Neural crest cell (in vitro differentiated cells): ENCODE results near the gene PRKN. TPM values are rescaled to one million over a fixed set of nuclear protein-coding genes. Genes with fewer than 3 reads are reported as not detected.

Source experiments
- DNase-seq: peaks from one replicate; pipeline ENCODE4 v3.0.0; 2021; ENCODE audit warnings: low read depth, mixed read lengths, low spot score
- H3K27ac Mint-ChIP-seq: one replicate; pipeline ENCODE4 v1.8.0; 2021; ENCODE audit warnings: mild to moderate bottlenecking, mixed read lengths; ENCODE audit not compliant: unreplicated experiment
- H3K27me3 Mint-ChIP-seq: 2 replicates; pipeline ENCODE4 v1.8.0; 2021; ENCODE audit warnings: low read depth, mild to moderate bottlenecking, mixed read lengths
- H3K36me3 Mint-ChIP-seq: 2 replicates; pipeline ENCODE4 v1.8.0; 2021; ENCODE audit warnings: low read depth, mild to moderate bottlenecking, mixed read lengths
- H3K4me1 Mint-ChIP-seq: 2 replicates; pipeline ENCODE4 v1.8.0; 2021; ENCODE audit warnings: mixed read lengths
- H3K4me3 Mint-ChIP-seq: one replicate; pipeline ENCODE4 v1.8.0; 2021; ENCODE audit warnings: mild to moderate bottlenecking, mixed read lengths
- H3K9me3 Mint-ChIP-seq: 2 replicates; pipeline ENCODE4 v1.8.0; 2021; ENCODE audit warnings: mixed read lengths
- total RNA-seq: library from RNA; stranded (reverse); gene quantifications from 2 replicates; pipeline ENCODE4 v1.2.1, GENCODE V29; 2021
- TF ChIP-seq, protein P1 (sequence below): fragments of 200-600 bp; sonication (generic); conservative IDR thresholded peaks from 2 replicates; pipeline ENCODE4 v1.5.0; 2021; ENCODE audit warnings: antibody characterized with exemption, mild to moderate bottlenecking

The PRKN gene
- total RNA-seq, 1 donor from 2014 or later: 3.2 TPM

DNA sequence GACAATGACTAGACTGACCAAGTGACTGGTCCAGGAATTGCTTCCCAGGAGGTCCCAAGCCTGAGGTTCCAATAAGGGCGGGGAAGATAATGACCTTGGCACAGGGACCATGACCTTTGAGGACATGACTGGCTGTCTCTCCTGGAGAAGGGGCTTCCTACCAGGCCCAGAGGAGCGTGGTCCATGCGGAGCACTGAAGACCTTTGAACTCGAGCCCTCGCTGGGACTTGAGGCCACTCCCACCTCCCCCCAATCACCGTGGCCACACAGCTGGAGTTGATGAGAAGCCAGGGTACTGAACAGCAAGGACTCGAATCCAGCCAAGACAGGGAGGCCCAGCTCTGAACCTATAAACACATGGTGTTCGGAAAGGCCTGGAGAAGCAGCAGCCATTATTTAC is 677.0 kb downstream of the PRKN start:
- H3K4me3 Mint-ChIP-seq: no peak overlapping the region

DNA sequence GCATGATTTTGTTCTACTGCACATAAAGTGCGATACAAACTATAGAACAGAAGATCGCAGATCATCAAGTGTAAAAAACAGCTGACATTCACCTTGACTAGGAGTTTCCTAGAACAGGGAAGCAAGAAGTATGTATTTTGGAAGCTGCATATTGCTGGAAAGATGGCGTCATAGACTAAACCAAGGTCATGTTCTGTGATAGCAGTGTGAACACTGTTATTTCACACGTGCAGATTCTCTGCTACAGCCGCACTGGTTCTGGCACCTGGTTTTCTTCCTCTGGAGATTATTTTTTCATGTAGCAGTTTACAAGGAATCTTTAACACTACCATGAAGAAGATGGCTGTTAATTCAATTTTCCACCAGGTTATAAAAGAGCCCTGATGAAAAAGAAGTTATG is 681.2 kb downstream of the PRKN start:
- Mint-ChIP-seq H3K27ac (no peak overlapping the region), H3K9me3 (peaks cover 7% of the 10 kb centered on the region), H3K27me3 (no peaks in the 10 kb centered on the region), H3K36me3 (peaks cover 4% of the 10 kb centered on the region), H3K4me3 (no peak overlapping the region), H3K4me1 (no peaks in the 10 kb centered on the region)
- TF ChIP-seq, protein P1, sequence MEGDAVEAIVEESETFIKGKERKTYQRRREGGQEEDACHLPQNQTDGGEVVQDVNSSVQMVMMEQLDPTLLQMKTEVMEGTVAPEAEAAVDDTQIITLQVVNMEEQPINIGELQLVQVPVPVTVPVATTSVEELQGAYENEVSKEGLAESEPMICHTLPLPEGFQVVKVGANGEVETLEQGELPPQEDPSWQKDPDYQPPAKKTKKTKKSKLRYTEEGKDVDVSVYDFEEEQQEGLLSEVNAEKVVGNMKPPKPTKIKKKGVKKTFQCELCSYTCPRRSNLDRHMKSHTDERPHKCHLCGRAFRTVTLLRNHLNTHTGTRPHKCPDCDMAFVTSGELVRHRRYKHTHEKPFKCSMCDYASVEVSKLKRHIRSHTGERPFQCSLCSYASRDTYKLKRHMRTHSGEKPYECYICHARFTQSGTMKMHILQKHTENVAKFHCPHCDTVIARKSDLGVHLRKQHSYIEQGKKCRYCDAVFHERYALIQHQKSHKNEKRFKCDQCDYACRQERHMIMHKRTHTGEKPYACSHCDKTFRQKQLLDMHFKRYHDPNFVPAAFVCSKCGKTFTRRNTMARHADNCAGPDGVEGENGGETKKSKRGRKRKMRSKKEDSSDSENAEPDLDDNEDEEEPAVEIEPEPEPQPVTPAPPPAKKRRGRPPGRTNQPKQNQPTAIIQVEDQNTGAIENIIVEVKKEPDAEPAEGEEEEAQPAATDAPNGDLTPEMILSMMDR: no peak
- no peak for DNase-seq

More for the DNA sequence above, 677.0 kb downstream of the PRKN start:
- no peak overlapping the region for H3K27ac Mint-ChIP-seq
- H3K27me3 Mint-ChIP-seq: no peaks in the 10 kb centered on the region
- TF ChIP-seq, protein P1: no peak
- H3K36me3 Mint-ChIP-seq: no peaks in the 10 kb centered on the region
- no peaks in the 10 kb centered on the region for H3K4me1 Mint-ChIP-seq
- no peak for DNase-seq
- H3K9me3 Mint-ChIP-seq: no peaks in the 10 kb centered on the region

DNA sequence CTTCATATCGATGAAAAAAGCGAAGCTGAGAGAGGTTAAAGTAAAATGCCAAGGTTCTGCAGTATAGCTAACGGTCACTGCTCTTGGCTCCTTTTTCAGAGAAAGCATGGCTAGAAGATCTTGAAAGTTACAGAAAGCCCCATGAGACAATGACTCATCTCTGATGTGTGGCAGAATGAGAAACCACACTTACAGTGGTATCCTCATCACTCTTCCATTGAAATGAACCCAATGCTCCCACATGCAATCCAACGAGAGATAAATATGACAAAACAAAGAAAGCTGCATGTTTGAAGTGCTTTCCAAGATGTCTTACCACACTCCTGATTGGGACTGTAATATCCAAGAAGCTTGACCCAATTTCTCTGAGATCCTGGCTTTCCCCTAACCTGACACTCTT is 694.9 kb downstream of the PRKN start:
- Mint-ChIP-seq H3K27ac (no peak overlapping the region), H3K36me3 (no peaks in the 10 kb centered on the region), H3K9me3 (no peaks in the 10 kb centered on the region), H3K4me3 (no peak overlapping the region), H3K27me3 (no peaks in the 10 kb centered on the region), H3K4me1 (no peaks in the 10 kb centered on the region)
- DNase-seq: no peak
- TF ChIP-seq, protein P1: no peak

DNA sequence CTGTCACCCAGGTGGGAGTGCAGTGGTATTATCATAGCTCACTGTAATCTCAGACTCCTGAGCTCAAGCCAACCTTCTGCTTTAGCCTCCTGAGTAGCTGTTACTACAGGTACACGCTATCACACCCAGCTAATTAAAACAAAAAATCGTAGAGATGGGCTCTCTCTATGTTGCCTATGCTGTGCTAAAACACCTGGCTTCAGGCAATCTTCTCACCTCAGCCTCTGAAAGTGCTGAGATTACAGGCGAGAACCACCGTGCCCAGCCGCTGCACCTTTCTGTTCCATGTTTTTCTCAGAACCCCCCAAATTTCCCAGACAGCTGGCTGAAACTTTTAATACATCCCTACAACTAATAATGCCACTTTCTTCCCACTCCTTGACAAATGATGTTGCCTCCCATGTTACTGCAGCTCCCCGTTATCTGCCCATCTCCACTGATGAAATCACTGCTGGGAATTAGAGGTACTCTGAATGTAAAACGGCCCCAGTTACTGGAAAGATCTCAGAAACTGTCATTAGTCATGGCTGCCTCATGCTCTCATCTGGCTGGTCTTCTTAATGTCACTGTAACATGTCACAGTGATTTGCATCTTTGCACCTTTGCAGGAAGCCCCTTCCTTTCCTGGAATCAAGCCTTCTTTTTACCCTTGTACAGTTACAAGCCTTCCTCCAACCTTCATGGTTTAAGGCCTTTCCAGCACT is 697.5 kb downstream of the PRKN start:
- no peaks in the 10 kb centered on the region for H3K27me3 Mint-ChIP-seq
- no peaks in the 10 kb centered on the region for H3K36me3 Mint-ChIP-seq
- no peak overlapping the region for H3K27ac Mint-ChIP-seq
- no peaks in the 10 kb centered on the region for H3K9me3 Mint-ChIP-seq
- H3K4me3 Mint-ChIP-seq: no peak overlapping the region
- H3K4me1 Mint-ChIP-seq: no peaks in the 10 kb centered on the region
- no peak for DNase-seq
- TF ChIP-seq, protein P1: no peak

DNA sequence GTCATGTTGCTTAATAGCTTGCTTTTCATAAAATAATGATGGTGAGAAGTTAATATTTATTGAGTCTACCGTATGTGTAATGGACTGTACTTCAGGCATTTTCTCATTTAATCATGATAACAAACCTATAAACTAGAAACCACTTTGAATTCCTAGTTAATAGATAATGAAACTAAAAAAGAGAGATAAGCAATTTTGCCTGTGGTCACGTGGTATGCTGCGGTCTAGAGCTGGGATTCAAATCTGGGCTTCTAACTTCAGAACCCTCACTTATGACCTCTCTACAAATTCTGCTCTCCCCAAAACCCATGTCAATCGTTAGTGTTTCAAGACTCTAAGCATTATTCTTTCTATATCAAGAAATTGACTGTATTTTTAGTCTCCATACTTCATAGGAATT is 700.7 kb downstream of the PRKN start:
- no peaks in the 10 kb centered on the region for H3K27me3 Mint-ChIP-seq
- H3K4me3 Mint-ChIP-seq: no peak overlapping the region
- no peaks in the 10 kb centered on the region for H3K36me3 Mint-ChIP-seq
- H3K27ac Mint-ChIP-seq: no peak overlapping the region
- DNase-seq: no peak
- TF ChIP-seq, protein P1: no peak
- H3K4me1 Mint-ChIP-seq: no peaks in the 10 kb centered on the region
- H3K9me3 Mint-ChIP-seq: peaks cover under 1% of the 10 kb centered on the region
